ENCODE data around the gene INF2. TPM values are rescaled to one million over a fixed set of nuclear protein-coding genes. Genes with fewer than 3 reads are reported as not detected.

The INF2 gene
- total RNA-seq, 4 donors from 2014 or later: 187 to 510 (median 205) TPM

GRCh38 chr14:104729835-104730181, 40.4 kb downstream of the INF2 start:
- no peak overlapping the region for H3K27ac ChIP-seq
- in situ Hi-C loops (cut with MboI; ENCODE audit: low pct_ligation_motif_present in 1 of 4, low pct_unique_long_range_greater_than_20kb in 1 of 4, low sequenced_read_pairs in 3 of 4) (no loop called here), intact Hi-C loops (cut with DNase I; ENCODE audit: low total_unique reads) (no loop called here)
- no peaks in the 10 kb centered on the region for H3K36me3 ChIP-seq
- no peaks in the 10 kb centered on the region for H3K9me3 ChIP-seq
- no peak overlapping the region for H3K4me3 ChIP-seq
- 91 to 93% methylated on average over 8 to 16 of the region's 16 CpGs for WGBS, 2 donors (ENCODE audit: low coverage in 1 of 2)
- DNase-seq: no peak
- TF ChIP-seq POLR2AphosphoS5 (IDR thresholded peaks at IDR 0.05) (no peak), EP300 (IDR thresholded peaks at IDR 0.05; ENCODE audit: low read depth) (no peak), POLR2A (IDR thresholded peaks at IDR 0.05) (no peak)
- H3K4me1 ChIP-seq: peaks cover 9 to 26% (median 22%) of the 10 kb centered on the region in 4 donors
- H3K27me3 ChIP-seq: no peaks in the 10 kb centered on the region

DNA sequence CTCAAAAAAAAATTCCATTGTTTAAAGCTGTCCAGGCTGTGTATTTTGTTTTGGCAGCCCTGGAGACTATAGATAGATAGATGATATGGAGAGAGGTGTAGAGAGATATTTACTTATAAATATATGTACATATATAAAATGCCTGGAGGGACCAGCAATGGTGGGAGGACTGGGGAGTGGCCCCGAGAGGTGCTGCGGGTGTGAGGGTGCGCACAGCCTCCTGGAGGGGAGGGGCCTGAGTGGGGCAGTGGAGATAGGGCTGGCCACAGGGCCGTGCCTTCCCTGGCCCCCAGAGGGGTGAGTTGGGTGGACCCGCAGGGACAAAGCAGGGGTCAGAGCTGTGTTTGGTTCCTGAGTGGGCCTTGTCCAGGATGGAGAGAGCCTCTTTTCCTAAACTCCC, 41.1 kb downstream of the INF2 start:
- WGBS, 2 donors (ENCODE audit: low coverage in 1 of 2): 83 to 100% methylated on average over 1 to 5 of the region's 5 CpGs

GRCh38 chr14:104731320-104732294, 42.2 kb downstream of the INF2 start:
- Histone ChIP-seq H3K4me1 (peaks cover 14 to 30% (median 25%) of the 10 kb centered on the region in 4 donors), H3K36me3 (no peaks in the 10 kb centered on the region), H3K27ac (peak overlapping the region in 3 of 4 donors; percentile 41 to 59 (median 54)), H3K4me3 (no peak overlapping the region), H3K9me3 (no peaks in the 10 kb centered on the region), H3K27me3 (no peaks in the 10 kb centered on the region)
- DNase-seq: no peak
- in situ Hi-C loops (cut with MboI; ENCODE audit: low pct_ligation_motif_present in 1 of 4, low pct_unique_long_range_greater_than_20kb in 1 of 4, low sequenced_read_pairs in 3 of 4): no loop called here
- intact Hi-C loops (cut with DNase I; ENCODE audit: low total_unique reads): no loop called here
- WGBS, 2 donors (ENCODE audit: low coverage in 1 of 2): 87% methylated on average over 18 of the region's 18 CpGs; no CpG with 5 or more reads in 1 of the 2 donors
- TF ChIP-seq EP300 (IDR thresholded peaks at IDR 0.05; ENCODE audit: low read depth): no peak
- TF ChIP-seq POLR2A (IDR thresholded peaks at IDR 0.05): no peak
- TF ChIP-seq CTCF (IDR thresholded peaks at IDR 0.05): peak in 2 of 5 experiments; percentile 14 to 15
- no peak for TF ChIP-seq POLR2AphosphoS5 (IDR thresholded peaks at IDR 0.05)

More for the DNA sequence above, 41.1 kb downstream of the INF2 start:
- H3K9me3 ChIP-seq: no peaks in the 10 kb centered on the region
- no peak overlapping the region for H3K4me3 ChIP-seq
- H3K4me1 ChIP-seq: peaks cover 7 to 22% (median 18%) of the 10 kb centered on the region in 4 donors
- no peak for DNase-seq
- no peak overlapping the region for H3K27ac ChIP-seq
- in situ Hi-C loops (cut with MboI; ENCODE audit: low pct_ligation_motif_present in 1 of 4, low pct_unique_long_range_greater_than_20kb in 1 of 4, low sequenced_read_pairs in 3 of 4) (no loop called here), intact Hi-C loops (cut with DNase I; ENCODE audit: low total_unique reads) (no loop called here)
- H3K27me3 ChIP-seq: no peaks in the 10 kb centered on the region
- TF ChIP-seq POLR2AphosphoS5 (IDR thresholded peaks at IDR 0.05) (no peak), CTCF (IDR thresholded peaks at IDR 0.05) (no peak), EP300 (IDR thresholded peaks at IDR 0.05; ENCODE audit: low read depth) (no peak), POLR2A (IDR thresholded peaks at IDR 0.05) (no peak)
- H3K36me3 ChIP-seq: no peaks in the 10 kb centered on the region

GRCh38 chr14:104732355-104732804, 43.0 kb downstream of the INF2 start:
- H3K36me3 ChIP-seq: no peaks in the 10 kb centered on the region
- WGBS, 2 donors (ENCODE audit: low coverage in 1 of 2): 59% methylated on average over 14 of the region's 14 CpGs; no CpG with 5 or more reads in 1 of the 2 donors
- no peaks in the 10 kb centered on the region for H3K27me3 ChIP-seq
- H3K27ac ChIP-seq: peak overlapping the region in 3 of 4 donors; percentile 47 to 59 (median 54)
- in situ Hi-C loops (cut with MboI; ENCODE audit: low pct_ligation_motif_present in 1 of 4, low pct_unique_long_range_greater_than_20kb in 1 of 4, low sequenced_read_pairs in 3 of 4): no loop called here
- TF ChIP-seq POLR2A (IDR thresholded peaks at IDR 0.05): no peak
- TF ChIP-seq POLR2AphosphoS5 (IDR thresholded peaks at IDR 0.05): peak in 2 of 3 donors; percentile 31 to 39
- TF ChIP-seq EP300 (IDR thresholded peaks at IDR 0.05; ENCODE audit: low read depth): peak; percentile 66
- no peak for TF ChIP-seq CTCF (IDR thresholded peaks at IDR 0.05)
- no peak overlapping the region for H3K4me3 ChIP-seq
- no peaks in the 10 kb centered on the region for H3K9me3 ChIP-seq
- peak; percentile 90 for DNase-seq
- H3K4me1 ChIP-seq: peaks cover 14 to 31% (median 25%) of the 10 kb centered on the region in 4 donors
- intact Hi-C loops (cut with DNase I; ENCODE audit: low total_unique reads): no loop called here

All from transverse colon (tissue), 4 donors.